HEK293 (cell line): ENCODE measurements around the gene TET2.

Experiments used
- CTCF ChIA-PET: fragments of 350-600 bp; formaldehyde crosslinking; extraction: SDS; loops from one replicate; lab custom pipeline; 2021; ENCODE audit warnings: antibody characterized with exemption; lab: Yijun Ruan, JAX
- POLR2A ChIA-PET: fragments of 300-600 bp; formaldehyde crosslinking; extraction: SDS; loops from one replicate; lab custom pipeline; 2020; ENCODE audit warnings: antibody characterized with exemption, inconsistent platforms; lab: Yijun Ruan, JAX
- H3K27ac ChIP-seq: fragments of 200-500 bp; sonication (Bioruptor generic); 2 replicates; pipeline ENCODE4 v1.5.1; 2014; ENCODE audit warnings: low read depth, low read length, control low read depth, inconsistent platforms; ENCODE audit errors: extremely low read depth
- H3K36me3 ChIP-seq, 2 experiments: fragments of 200-500 bp in 1 of 2; sonication (Bioruptor generic) in 1 of 2; 1 replicate in 1 of 2; 2 replicates in 1 of 2; pipeline ENCODE4 v1.5.1; 2014 to 2017; ENCODE audit warnings: inconsistent platforms in 2 of 2, low read length in 2 of 2; ENCODE audit not compliant: control insufficient read depth in 2 of 2, insufficient read depth in 1 of 2
- H3K4me1 ChIP-seq: fragments of 200-500 bp; sonication (Bioruptor generic); 2 replicates; pipeline ENCODE4 v1.5.1; 2014; ENCODE audit warnings: mild to moderate bottlenecking, low read length, inconsistent platforms; ENCODE audit not compliant: control insufficient read depth, insufficient read depth
- H3K4me3 ChIP-seq: 2 replicates; pipeline ENCODE4 v1.5.1; 2011; ENCODE audit warnings: low read depth, mild to moderate bottlenecking, control low read depth, low read length, moderate library complexity
- H3K9me3 ChIP-seq: fragments of 200-500 bp; sonication (Bioruptor generic); 2 replicates; pipeline ENCODE4 v1.5.1; 2014; ENCODE audit warnings: low read depth, low read length, inconsistent platforms; ENCODE audit not compliant: control insufficient read depth, insufficient read depth
- BCL11A ChIP-seq: fragments of 450-650 bp; formaldehyde crosslinking; IDR thresholded peaks from 2 replicates; pipeline ENCODE4 v1.5.1; 2016; ENCODE audit warnings: low read depth, missing biosample characterization, missing genetic modification characterization
- BCL6B ChIP-seq: fragments of 450-650 bp; formaldehyde crosslinking; IDR thresholded peaks from 2 replicates; pipeline ENCODE4 v1.5.1; 2017; ENCODE audit warnings: missing biosample characterization, missing genetic modification characterization
- EGR2 ChIP-seq: fragments of 450-650 bp; formaldehyde crosslinking; IDR thresholded peaks from 2 replicates; pipeline ENCODE4 v1.5.1; 2016; ENCODE audit warnings: low read depth, missing biosample characterization, missing genetic modification characterization
- ELK4 ChIP-seq: IDR thresholded peaks from 2 replicates; pipeline ENCODE4 v1.6.1; 2011; ENCODE audit warnings: mild to moderate bottlenecking, low read depth, low read length, borderline replicate concordance
- HOXA7 ChIP-seq: sonication (generic); formaldehyde crosslinking; IDR thresholded peaks from 2 replicates; pipeline ENCODE4 v1.8.1; 2022; ENCODE audit warnings: missing genetic modification reagents, borderline replicate concordance
- MEIS1 ChIP-seq: sonication (generic); formaldehyde crosslinking; IDR thresholded peaks from 2 replicates; pipeline ENCODE4 v1.8.1; 2022; ENCODE audit warnings: missing genetic modification reagents, mild to moderate bottlenecking, borderline replicate concordance
- PRDM4 ChIP-seq: fragments of 450-650 bp; formaldehyde crosslinking; IDR thresholded peaks from 2 replicates; pipeline ENCODE4 v1.5.1; 2017; ENCODE audit warnings: missing biosample characterization, missing genetic modification characterization
- SP2 ChIP-seq: fragments of 450-650 bp; formaldehyde crosslinking; IDR thresholded peaks from 2 replicates; pipeline ENCODE4 v1.5.1; 2016; ENCODE audit warnings: missing biosample characterization, missing genetic modification characterization
- SP3 ChIP-seq: fragments of 450-650 bp; formaldehyde crosslinking; IDR thresholded peaks from 2 replicates; pipeline ENCODE4 v1.5.1; 2016; ENCODE audit warnings: missing biosample characterization, missing genetic modification characterization
- ZNF133 ChIP-seq: fragments of 450-650 bp; formaldehyde crosslinking; IDR thresholded peaks from 2 replicates; pipeline ENCODE4 v1.5.1; 2016; ENCODE audit warnings: missing biosample characterization, missing genetic modification characterization
- ZNF2 ChIP-seq: fragments of 450-650 bp; formaldehyde crosslinking; IDR thresholded peaks from 2 replicates; pipeline ENCODE4 v1.5.1; 2016; ENCODE audit warnings: missing biosample characterization, missing genetic modification characterization
- ZNF211 ChIP-seq: fragments of 450-650 bp; formaldehyde crosslinking; IDR thresholded peaks from 2 replicates; pipeline ENCODE4 v1.5.1; 2016; ENCODE audit warnings: low read depth, missing biosample characterization, missing genetic modification characterization
- ZNF239 ChIP-seq: fragments of 450-650 bp; formaldehyde crosslinking; IDR thresholded peaks from 2 replicates; pipeline ENCODE4 v1.5.1; 2016; ENCODE audit warnings: missing biosample characterization, missing genetic modification characterization
- ZNF26 ChIP-seq: fragments of 450-650 bp; formaldehyde crosslinking; IDR thresholded peaks from 2 replicates; pipeline ENCODE4 v1.5.1; 2016; ENCODE audit warnings: missing biosample characterization, missing genetic modification characterization
- ZNF654 ChIP-seq: fragments of 450-650 bp; formaldehyde crosslinking; IDR thresholded peaks from 2 replicates; pipeline ENCODE4 v1.5.1; 2016; ENCODE audit warnings: low read depth, missing biosample characterization, missing genetic modification characterization
- ZNF670 ChIP-seq: fragments of 450-650 bp; formaldehyde crosslinking; IDR thresholded peaks from 2 replicates; pipeline ENCODE4 v1.5.1; 2016; ENCODE audit warnings: missing biosample characterization, missing genetic modification characterization, low read depth
- ZNF777 ChIP-seq: fragments of 450-650 bp; formaldehyde crosslinking; IDR thresholded peaks from 2 replicates; pipeline ENCODE4 v1.5.1; 2017; ENCODE audit warnings: missing biosample characterization, missing genetic modification characterization, borderline replicate concordance
- ZSCAN30 ChIP-seq: fragments of 450-650 bp; IDR thresholded peaks from 2 replicates; pipeline ENCODE4 v1.5.1; 2018; ENCODE audit warnings: missing biosample characterization, mild to moderate bottlenecking, missing genetic modification characterization, moderate library complexity
- TF ChIP-seq, protein P1 (sequence below): fragments of 450-650 bp; formaldehyde crosslinking; IDR thresholded peaks from 2 replicates; pipeline ENCODE4 v1.5.1; 2016; ENCODE audit warnings: missing biosample characterization, missing genetic modification characterization, borderline replicate concordance
- TF ChIP-seq, protein P2 (sequence below): fragments of 450-650 bp; formaldehyde crosslinking; IDR thresholded peaks from 2 replicates; pipeline ENCODE4 v1.5.1; 2016; ENCODE audit warnings: missing biosample characterization, missing genetic modification characterization
- TF ChIP-seq, protein P3 (sequence below): fragments of 450-650 bp; IDR thresholded peaks from 2 replicates; pipeline ENCODE4 v1.5.1; 2018; ENCODE audit warnings: missing biosample characterization, missing genetic modification characterization
- TF ChIP-seq, protein P4 (sequence below): fragments of 450-650 bp; formaldehyde crosslinking; IDR thresholded peaks from 2 replicates; pipeline ENCODE4 v1.5.1; 2016; ENCODE audit warnings: missing biosample characterization, missing genetic modification characterization

Gene TET2

DNA sequence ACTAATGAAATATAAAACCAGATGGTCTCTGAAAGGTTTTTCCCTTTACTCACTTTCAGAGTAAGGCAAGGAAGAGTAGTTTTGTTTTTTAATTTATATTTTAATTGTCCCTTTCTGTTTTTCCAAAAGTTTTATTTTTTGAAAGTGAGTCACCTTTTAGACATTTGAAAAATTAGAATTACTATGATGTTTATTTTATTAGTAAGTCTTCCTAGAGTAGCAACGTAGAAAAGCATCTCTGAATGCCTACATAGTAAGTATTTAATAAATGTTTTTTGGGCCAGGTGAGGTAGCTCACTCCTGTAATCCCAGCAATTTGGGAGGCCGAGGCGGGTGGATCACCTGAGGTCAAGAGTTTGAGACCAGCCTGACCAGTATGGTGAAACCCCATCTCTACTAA is 51.1 kb downstream of the TET2 start (continued):
- TF ChIP-seq ZNF133 (no peak), ZNF654 (tag by site-specific recombination) (no peak), PRDM4 (no peak), ZSCAN30 (tag by site-specific recombination) (no peak)

DNA sequence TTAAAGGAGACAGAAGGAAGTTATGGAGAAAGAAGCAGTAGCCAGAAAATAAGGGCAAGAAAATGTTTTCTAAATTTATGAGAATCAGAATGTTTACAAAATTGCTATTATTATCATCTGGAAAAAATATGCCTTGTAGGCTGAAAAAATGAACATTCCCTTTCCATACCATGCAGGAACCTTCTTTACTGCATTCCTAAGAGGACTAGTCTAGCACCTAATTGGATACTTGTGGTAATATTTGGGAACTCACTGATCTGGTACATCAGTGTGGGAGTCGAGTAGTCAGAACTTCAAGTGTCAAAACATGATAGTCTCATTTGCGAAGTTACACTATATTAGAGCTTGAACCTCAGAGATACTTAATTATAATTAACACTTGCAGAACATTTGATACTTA is 51.9 kb downstream of the TET2 start:
- Histone ChIP-seq H3K4me1 (no peaks in the 10 kb centered on the region), H3K36me3 (no peaks in the 10 kb centered on the region), H3K9me3 (no peaks in the 10 kb centered on the region), H3K27ac (no peak overlapping the region), H3K4me3 (no peak overlapping the region)
- CTCF ChIA-PET, result no interaction called here
- POLR2A ChIA-PET, result no interaction called here
- no peak for TF ChIP-seq ZNF239 (tag by site-specific recombination)
- TF ChIP-seq ELK4, result no peak
- TF ChIP-seq, protein P1, sequence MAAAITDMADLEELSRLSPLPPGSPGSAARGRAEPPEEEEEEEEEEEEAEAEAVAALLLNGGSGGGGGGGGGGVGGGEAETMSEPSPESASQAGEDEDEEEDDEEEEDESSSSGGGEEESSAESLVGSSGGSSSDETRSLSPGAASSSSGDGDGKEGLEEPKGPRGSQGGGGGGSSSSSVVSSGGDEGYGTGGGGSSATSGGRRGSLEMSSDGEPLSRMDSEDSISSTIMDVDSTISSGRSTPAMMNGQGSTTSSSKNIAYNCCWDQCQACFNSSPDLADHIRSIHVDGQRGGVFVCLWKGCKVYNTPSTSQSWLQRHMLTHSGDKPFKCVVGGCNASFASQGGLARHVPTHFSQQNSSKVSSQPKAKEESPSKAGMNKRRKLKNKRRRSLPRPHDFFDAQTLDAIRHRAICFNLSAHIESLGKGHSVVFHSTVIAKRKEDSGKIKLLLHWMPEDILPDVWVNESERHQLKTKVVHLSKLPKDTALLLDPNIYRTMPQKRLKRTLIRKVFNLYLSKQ (tag by site-specific recombination), result no peak
- no peak for TF ChIP-seq ZNF211 (tag by site-specific recombination)

DNA sequence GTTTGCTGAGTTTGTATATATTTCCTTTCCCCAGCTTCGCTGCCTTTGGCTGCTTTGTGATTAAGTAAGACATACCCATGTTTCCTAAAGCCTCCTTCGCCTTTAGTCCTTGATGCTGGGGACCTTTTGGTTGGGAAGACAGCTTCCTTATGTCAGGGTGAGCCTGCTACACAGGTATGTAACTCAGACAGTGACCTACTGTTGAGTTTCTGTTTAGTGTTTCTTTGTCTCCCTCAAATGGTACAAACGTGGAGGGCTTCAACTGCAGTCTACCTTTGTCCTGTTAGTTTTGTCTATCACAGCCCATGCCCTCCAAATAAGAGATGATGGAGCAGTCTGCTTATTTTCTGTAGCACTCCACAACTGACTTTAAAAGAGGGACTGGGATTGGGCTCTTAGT is 59.5 kb downstream of the TET2 start:
- Histone ChIP-seq H3K36me3 (no peaks in the 10 kb centered on the region), H3K4me3 (no peak overlapping the region), H3K27ac (no peak overlapping the region), H3K4me1 (0 out of 2 replicates have a peak, but pooled peaks cover 2% of the 10 kb centered on the region), H3K9me3 (no peaks in the 10 kb centered on the region)
- POLR2A ChIA-PET, result no interaction called here
- CTCF ChIA-PET, result no interaction called here
- no peak for TF ChIP-seq ZNF2 (tag by site-specific recombination)
- TF ChIP-seq ZNF670 (tag by site-specific recombination), result no peak
- no peak for TF ChIP-seq ZNF26 (tag by site-specific recombination)
- TF ChIP-seq, protein P2, sequence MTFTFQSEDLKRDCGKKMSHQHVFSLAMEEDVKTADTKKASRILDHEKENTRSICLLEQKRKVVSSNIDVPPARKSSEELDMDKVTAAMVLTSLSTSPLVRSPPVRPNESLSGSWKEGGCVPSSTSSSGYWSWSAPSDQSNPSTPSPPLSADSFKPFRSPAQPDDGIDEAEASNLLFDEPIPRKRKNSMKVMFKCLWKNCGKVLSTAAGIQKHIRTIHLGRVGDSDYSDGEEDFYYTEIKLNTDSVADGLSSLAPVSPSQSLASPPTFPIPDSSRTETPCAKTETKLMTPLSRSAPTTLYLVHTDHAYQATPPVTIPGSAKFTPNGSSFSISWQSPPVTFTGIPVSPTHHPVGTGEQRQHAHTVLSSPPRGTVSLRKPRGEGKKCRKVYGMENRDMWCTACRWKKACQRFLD (tag by site-specific recombination), result no peak
- TF ChIP-seq BCL11A (tag by site-specific recombination), result no peak
- TF ChIP-seq, protein P3, sequence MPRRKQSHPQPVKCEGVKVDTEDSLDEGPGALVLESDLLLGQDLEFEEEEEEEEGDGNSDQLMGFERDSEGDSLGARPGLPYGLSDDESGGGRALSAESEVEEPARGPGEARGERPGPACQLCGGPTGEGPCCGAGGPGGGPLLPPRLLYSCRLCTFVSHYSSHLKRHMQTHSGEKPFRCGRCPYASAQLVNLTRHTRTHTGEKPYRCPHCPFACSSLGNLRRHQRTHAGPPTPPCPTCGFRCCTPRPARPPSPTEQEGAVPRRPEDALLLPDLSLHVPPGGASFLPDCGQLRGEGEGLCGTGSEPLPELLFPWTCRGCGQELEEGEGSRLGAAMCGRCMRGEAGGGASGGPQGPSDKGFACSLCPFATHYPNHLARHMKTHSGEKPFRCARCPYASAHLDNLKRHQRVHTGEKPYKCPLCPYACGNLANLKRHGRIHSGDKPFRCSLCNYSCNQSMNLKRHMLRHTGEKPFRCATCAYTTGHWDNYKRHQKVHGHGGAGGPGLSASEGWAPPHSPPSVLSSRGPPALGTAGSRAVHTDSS, result no peak
- TF ChIP-seq HOXA7 (CRISPR knock-in tag), result no peak
- TF ChIP-seq, protein P4, sequence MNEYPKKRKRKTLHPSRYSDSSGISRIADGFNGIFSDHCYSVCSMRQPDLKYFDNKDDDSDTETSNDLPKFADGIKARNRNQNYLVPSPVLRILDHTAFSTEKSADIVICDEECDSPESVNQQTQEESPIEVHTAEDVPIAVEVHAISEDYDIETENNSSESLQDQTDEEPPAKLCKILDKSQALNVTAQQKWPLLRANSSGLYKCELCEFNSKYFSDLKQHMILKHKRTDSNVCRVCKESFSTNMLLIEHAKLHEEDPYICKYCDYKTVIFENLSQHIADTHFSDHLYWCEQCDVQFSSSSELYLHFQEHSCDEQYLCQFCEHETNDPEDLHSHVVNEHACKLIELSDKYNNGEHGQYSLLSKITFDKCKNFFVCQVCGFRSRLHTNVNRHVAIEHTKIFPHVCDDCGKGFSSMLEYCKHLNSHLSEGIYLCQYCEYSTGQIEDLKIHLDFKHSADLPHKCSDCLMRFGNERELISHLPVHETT (tag by site-specific recombination), result no peak
- no peak for TF ChIP-seq EGR2 (tag by site-specific recombination)
- TF ChIP-seq ZNF777, result no peak
- no peak for TF ChIP-seq SP2 (tag by site-specific recombination)
- no peak for TF ChIP-seq SP3 (tag by site-specific recombination)
- TF ChIP-seq MEIS1 (CRISPR knock-in tag), result no peak
- TF ChIP-seq BCL6B (tag by site-specific recombination), result no peak
